SIG-M5 (cell line): ENCODE measurements around the gene ERVMER34-1.

ENCODE experiments used
- DNase-seq: peaks from one replicate; lab custom pipeline; 2025; lab: John Stamatoyannopoulos, UW

Gene ERVMER34-1

GRCh38 chr4:52750819-52751486 lies at the start of gene ERVMER34-1:
TSS of gene ERVMER34-1 (minus strand) at chr4:52751425. CDS start at chr4:52745520, 5,905 bp downstream.
- no peak for DNase-seq

DNA sequence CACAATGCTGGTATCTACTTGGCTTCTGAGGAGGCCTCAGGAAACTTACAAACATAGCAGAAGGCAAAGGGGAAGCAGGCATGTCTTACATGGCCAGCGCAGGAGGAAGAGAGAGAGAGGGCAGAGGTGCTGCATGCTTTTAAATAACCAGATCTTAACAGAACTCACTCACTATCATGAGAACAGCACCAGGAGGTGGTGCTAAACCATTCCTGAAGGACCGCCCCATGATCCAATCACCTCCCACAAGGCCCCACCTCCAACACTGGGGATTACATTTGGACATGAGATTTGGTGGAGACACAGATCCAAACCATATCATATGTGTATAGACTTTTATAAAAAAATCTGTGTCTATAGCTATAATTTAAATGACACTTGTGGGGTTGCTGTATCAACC lies 48.6 kb upstream of the ERVMER34-1 start:
- no peak for DNase-seq

GRCh38 chr4:52795533-52795932 lies 44.3 kb upstream of the ERVMER34-1 start:
- DNase-seq = no peak

DNA sequence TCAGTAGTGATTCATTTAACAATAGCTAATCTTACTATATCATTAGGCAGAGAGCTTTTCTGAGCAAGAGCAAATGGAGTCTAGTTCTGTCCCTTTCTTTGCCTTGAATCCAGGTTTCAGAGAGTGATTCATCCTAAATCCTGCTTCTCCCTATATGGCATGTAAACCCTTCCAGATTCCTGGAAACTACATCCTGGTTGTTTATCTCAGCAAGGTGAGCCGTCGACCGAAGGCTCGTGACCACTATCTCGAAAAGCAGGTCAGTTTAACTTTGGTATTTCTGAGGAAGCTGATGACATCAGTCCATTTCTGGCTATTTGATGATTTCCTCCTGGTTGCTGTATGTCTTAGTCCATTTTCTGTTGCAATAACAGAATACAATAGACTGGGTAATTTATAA lies 40.7 kb upstream of the ERVMER34-1 start:
- DNase-seq = no peak

DNA sequence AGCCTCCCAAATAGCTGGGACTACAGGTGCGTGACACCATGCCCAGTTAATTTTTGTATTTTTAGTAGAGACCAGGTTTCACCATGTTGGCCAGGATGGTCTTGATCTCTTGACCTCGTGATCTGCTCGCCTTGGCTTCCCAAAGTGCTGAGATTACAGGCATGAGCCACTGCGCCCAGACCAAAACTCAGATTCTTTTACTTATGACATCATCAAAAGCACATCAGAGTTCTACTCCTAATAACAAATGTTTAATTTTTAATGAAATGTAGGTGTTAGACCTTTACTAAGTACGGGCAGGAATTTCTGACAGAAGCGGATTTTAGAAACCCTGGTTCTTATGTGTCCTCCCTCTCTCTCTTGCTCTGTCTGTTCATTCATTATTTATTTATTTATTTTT lies 38.5 kb upstream of the ERVMER34-1 start:
- no peak for DNase-seq

- DNase-seq = no peak
Observed at GRCh38 chr4:52788806-52789205, 37.6 kb upstream of the ERVMER34-1 start.

- no peak for DNase-seq
Observed at GRCh38 chr4:52783069-52783468, 31.8 kb upstream of the ERVMER34-1 start.

- no peak for DNase-seq
Observed at GRCh38 chr4:52780617-52781354, 29.6 kb upstream of the ERVMER34-1 start.

DNA sequence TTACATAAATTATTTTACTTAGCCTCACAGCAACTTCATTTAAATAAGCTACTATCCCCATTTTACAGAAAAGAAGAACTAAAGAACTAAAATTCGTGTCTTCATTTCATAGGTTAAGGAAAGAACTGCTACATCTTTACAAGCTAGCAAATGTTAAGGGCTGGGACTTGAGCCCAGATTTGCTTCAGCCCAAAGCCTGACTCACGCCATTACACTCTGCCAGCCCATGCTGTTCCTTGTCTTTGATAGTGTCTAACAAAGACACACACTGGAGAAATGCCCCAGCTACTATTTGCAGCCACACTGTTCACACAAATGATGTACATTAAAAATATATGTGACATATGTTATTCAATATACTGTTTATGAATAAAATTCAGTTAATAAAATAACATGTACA lies 29.0 kb upstream of the ERVMER34-1 start:
- DNase-seq = no peak

- no peak for DNase-seq
Observed at GRCh38 chr4:52760256-52760655, 9.0 kb upstream of the ERVMER34-1 start.

- DNase-seq = no peak
Observed at GRCh38 chr4:52755426-52755825, 4.2 kb upstream of the ERVMER34-1 start.

- DNase-seq = no peak
Observed at GRCh38 chr4:52752936-52753335, 1.7 kb upstream of the ERVMER34-1 start.

GRCh38 chr4:52751487-52751911 lies 274 bp upstream of the ERVMER34-1 start:
- DNase-seq = no peak

DNA sequence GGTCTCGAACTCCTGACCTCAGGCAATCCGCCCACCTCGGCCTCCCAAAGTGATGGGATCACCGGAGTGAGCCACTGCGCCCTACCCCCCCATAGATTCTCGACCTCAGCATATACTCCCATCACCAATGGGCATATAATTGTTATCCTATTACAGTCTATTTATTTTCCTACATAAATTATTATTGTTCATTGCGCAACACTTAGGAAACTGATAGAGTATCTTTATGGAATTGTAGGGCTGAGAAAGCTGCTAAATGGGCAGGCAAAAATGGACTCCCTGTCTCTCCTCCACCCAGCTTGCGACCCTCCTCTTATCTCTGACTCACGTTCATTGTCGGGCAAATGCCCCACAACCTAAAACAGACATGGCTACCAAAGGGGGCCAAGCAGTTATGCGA lies 1.0 kb downstream of the ERVMER34-1 start:
- no peak for DNase-seq

GRCh38 chr4:52748432-52748831 lies 2.8 kb downstream of the ERVMER34-1 start:
- no peak for DNase-seq

GRCh38 chr4:52744588-52744987 lies 6.6 kb downstream of the ERVMER34-1 start:
- no peak for DNase-seq

DNA sequence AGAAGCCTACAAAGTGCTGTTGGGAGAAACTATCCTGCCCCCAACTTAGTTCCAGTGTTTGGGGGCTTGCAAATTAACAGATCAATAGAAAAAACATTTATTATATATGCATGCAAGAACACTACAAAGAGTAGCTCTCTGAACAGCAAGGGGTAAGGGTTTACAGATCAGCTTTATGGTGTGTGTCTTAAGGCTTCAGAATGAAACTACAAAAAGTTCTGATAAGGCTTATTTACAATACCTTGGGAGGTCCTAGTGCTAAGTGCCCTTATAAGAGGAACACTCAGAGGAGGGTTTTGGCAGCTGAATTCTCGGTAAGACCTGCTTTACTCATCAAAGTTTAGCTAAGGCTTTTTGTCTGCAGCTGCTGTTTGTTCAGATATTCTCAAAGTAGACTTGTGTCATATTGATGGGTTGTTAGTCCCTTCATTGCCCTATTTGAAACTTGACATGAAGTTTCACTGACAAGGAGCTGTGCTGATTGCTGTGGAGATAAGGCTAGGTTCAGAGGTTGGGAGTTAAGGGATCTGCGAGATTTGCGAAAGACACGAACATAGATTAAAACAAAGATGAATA lies 7.7 kb downstream of the ERVMER34-1 start:
- no peak for DNase-seq

GRCh38 chr4:52729586-52729985 lies 21.6 kb downstream of the ERVMER34-1 start:
- DNase-seq = no peak

- no peak for DNase-seq
Observed at GRCh38 chr4:52728691-52729240, 22.5 kb downstream of the ERVMER34-1 start.

GRCh38 chr4:52726826-52727580 lies 24.2 kb downstream of the ERVMER34-1 start:
- DNase-seq = no peak

DNA sequence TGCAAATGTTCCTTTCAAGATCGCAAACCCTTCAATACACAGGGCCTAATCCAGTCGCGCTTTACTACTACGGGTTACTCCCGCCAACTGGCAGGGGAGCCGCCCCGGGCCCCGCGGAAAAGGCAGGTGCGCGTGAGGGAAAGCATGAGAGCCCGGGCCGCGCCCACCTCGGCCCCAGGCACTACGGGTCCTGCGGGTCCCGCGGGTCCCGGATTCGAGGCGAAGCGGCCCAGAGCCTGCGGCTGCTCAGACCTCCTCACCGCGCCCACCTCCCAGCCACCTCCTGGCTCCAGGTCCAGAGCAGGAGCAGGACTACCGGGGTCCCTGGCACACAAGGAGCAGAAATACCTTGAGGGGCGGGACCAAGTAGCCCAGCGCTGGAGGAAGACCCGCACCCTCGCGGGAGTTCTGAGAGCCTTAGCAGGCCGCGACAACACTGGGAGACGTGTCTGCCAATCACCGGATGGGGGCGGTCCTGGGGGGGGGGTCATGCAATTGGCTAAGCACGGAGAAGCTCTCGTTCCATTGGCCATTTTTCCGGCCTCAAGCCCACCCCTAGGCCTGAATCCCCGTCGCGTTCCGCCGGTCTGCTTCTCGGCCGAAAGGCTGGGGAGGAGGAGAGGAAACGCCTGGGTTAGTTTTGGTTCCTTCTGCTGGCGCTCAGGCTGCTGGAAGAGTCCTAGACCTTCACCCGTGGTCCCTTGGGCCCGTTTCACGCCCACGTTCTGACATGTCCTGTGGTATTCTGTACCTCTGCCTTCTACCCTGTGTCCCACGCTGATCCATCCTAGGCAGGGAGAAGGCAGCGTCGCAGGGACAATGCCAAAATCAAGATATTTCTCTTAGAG lies 29.0 kb downstream of the ERVMER34-1 start:
- peak; percentile 36 for DNase-seq
